HG03139 (cell line): ENCODE data around the gene TP53RK.

Experiments used
- ATAC-seq: cut with Tn5 transposase; IDR thresholded peaks from one replicate; pipeline ENCODE4 v1.9.1; 2021; ENCODE audit not compliant: unreplicated experiment

TP53RK gene

DNA sequence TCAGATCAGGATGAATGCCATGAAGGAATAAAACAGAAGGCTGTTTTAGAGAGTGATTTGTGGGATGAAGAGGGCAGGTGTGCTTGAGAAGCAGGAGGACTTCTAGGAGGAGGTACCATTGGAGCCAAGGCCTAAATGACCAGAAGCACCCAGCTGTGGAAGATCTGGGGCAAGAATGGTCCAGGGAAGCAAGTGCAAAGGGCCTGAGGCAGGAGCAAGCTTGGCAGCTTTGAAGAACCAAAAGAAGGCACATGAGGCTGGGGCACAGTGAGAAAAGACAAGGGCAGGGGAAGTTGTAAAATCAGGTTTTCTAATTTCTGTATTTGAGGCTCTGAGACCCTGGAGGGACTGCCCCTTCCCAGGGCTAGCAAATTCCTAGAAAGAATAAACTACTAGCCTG is 47.8 kb downstream of the TP53RK start:
- no peak for ATAC-seq

DNA sequence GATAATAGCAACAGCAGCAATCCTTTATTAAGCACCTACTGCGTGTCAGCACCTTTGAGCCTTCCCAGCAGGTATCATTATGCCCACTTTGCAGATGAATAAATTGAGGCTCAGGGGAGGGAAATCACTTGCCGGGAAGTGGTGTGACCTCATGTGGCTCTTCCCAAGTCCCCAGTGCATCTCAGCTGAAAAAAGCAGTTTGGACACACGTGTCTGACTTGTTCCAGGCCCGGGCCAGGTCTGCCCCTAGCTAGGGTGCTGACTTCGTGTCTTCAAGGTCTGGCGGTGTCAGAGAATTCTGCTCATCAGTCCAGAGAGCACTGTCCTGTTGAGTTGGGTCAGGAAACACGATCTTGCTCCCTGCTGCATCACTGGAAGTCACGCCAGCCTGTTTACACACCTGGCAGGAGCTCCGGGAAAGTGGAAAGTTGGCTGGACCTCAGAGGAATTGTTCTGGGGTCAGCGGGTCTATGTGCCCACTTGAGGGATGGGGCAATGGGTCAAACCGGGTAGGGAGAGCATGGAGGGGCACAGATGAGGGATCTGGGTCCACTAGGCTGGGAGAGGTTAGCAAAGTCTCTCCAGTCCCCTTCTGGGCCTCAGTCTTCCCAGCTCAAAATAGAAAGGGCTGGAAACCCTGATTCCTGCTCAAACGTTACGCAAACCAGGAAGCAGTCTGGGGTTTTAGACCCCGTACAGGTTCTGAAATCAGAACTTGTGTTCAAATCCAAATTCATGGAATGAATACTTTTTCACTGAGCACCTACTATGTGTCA is 48.5 kb downstream of the TP53RK start:
- ATAC-seq, result no peak

DNA sequence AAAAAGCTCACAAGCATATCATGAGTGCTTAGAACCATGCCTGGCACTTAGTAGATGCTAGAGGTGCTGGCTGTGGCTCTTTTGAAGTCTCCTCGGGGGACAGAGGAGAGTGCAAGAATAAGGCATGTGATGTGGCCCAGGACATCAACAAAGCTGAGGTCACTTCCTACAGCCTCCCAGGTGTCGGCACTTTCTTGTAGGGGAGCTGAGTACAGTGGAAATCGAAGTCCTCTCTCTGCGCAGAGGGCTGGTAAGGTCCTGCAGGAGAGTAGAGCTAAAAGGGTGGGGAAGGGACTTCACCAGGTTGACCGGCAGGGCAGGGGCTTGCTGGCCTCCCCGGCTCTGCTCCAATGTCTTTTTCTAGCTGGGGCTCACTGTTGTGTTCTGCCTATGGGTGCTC is 49.2 kb downstream of the TP53RK start:
- no peak for ATAC-seq

DNA sequence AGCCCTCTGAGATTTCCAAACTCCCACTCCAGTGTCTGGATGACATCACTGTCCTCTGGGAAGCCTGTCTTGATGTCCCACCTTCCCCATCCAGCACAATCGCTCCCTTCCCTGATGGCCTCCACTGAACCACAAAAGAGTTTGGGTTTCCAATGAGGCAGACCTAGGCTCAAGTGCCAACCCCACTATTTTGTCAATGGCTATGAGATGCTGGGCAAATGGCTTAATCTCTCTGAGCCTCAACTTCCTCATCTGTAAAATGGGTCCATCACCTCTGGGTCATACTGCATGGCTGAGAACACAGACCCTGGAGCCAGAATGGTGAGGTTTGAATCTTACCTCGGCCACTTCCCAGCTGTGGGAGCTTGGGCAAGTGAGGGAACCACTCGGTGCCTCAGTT is 49.7 kb downstream of the TP53RK start:
- no peak for ATAC-seq

DNA sequence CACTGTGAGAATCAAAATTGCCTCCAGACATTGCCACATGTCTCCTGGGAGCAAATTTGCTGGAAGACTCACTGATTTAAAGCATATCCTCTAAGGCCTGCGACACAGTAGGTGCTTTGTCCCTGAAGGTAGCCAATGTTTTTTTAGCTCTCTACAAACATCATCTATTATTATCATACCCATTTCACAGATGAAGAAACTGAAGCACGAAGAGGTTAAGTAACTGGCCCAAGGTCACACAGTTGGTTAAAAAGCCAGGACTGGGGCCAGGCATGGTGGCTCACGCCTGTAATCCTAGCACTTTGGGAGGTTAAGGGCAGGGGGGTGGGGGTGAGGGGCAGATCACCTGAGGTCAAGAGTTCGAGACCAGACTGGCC is 50.4 kb downstream of the TP53RK start:
- ATAC-seq, result no peak

DNA sequence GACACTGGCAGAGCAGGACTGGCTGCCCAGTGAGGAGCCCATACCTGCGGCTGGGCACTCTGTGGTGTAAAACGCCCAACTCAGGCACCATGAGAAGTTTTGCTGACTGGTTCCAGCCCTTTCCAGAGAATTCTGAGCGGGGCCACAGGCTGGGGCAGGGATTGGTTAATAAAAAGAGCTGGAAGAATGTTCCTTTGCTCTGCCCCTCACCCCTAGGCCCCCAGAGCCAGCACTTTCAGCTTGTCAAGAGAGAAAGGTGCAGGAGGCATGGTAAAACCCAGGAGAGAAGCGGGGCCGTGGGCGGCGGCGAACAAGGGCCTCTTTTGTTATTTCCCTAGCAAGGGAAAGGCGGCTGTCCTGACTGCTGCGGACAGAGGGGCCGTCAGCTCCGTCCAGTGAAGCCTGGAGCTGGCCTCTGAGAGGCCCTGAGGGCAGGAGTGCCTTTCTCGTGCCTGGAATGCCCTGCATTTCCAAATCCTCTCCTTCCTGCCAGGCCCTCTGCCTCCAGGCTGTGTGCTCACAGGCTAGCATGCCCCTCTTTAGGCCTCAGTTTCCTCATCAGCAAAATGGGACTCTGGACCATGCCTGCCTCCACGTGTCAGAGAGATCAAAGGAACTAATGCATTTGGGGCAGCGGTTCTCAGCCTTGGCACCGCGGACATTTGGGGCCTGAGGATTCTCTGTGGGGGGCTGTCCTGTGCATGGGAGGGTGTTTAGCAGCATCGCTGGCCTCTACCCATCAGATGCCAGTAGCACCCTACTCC is 50.9 kb downstream of the TP53RK start:
- ATAC-seq, result no peak

DNA sequence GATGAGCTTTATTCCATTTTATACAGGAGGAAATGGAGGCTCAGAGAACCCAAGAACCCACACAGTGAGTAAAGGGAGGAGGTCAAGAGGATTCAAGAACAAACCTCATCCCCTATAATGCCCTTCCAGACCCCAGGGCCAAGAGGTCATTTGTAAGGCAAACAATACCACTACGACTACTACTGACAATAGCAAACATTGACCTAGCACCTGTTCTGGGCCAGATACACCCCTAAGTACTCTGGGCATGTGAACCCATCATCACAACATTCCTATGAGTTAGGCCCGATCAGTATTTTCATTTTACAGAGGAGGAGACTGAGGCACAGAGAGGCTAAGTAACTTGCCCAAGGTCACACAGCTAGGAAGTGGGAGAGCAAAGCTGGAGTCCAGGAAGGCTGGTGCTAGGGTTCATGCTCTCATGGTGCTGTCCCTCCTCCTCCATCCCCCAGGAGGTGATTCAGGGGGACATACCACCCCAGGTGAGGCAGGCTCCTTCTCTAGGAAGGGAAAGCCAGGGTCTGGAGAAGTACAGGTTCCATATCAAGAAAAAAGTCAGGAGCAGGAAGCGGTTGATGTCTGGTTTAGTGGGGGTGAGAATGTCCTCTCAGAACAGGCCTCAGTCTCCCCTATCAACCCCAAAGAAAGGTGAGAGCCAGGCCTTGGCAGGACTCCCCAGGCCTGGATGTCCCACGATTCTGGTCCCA is 51.7 kb downstream of the TP53RK start:
- ATAC-seq, result no peak

DNA sequence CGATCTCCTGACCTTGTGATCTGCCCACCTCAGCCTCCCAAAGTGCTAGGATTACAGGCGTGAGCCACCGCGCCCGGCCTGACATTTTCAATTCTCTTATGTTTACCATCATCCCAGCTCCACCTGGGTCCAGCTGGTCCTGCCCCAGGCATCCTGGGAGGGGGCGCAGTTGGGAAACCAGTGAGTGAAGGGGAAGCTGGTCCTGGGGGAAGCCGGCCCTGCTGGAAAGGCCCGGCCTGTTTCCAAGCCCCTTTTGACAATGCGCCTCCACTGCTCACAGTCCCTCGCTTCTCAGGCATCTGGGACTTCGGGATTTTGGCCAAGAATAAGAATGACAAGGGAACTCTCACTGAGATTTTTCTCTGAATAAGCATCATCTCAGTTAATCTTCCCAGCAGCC is 52.2 kb downstream of the TP53RK start:
- no peak for ATAC-seq

DNA sequence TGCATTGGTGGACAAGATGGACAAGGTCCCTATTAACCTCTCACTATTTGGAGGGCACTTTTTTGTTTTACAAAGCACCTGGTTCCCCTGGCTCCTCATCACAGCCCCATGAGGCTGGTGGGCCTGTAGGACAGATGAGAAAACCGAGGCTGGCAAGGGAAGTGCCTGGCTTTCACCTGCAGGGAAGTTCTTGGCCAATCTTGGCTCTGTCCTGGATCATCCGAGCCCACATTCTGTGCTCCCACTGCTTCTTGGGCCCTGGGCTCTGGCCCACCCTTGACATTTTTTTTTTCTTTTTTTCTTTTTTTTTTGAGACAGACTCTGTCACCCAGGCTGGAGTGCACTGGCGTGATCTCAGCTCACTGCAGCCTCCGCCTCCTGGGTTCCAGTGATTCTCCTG is 52.7 kb downstream of the TP53RK start:
- no peak for ATAC-seq

DNA sequence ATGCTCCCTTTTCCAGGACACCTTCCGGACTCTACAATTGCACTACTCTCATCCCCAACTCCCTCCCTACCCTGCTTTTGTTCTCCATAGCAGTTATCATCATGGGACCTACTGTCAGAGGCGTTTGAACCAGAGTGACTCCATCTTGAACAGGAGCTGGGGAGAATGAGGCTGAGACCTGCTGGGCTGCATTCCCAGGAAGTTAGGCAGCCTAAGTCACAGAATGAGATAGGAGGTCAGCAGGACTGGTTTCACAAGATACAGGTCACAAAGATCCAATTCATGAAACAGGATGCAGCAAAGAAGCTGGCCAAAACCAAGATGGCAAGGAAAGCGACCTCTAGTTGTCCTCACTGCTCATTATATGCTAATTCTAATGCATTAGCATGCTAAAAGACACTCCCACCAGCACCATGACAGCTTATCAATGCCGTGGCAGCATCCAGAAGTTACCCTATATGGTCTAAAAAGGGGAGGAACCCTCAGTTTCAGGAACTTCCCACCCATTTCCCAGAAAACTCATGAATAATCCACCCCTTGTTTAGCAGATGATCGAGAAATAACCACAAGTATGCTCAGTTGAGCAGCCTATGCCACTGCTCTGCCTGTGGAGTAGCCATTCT is 53.6 kb downstream of the TP53RK start:
- no peak for ATAC-seq

DNA sequence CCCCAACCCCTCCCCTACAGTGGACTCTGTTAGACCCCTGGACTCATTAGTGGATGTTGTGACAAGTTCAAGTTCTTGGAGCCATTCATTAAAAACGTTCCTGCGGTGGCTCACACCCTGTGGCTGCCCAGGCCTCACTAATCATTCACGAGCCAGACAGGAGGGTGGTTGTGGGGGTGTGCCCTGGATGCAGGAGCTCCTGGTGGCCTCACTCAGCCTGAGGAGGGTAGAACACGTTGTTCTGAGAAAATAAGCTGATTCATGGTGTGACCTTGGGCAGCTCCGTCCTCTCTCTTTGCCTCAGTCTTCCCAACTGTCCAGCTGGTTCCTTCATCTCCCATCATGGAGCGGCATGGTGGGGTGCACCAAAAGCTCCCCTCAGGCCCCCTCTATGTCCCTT is 54.7 kb downstream of the TP53RK start:
- ATAC-seq, result no peak
